A549 (cell line): Measurements from ENCODE around the gene COBL. TPM values are rescaled to one million over a fixed set of nuclear protein-coding genes. Genes with fewer than 3 reads are reported as not detected.
A peak's percentile ranks its signal among the peaks of the same experiment; 100 is the strongest.

Experiments used
- ATAC-seq, 2 experiments: fragments of 200-7000 bp in 1 of 2; fragments of >200 bp in 1 of 2; cut with Nextera tagmentation in 1 of 2; cut with Tn5 transposase in 1 of 2; 3 replicates each; pipeline versions ENCODE4 v1.8.0 to v1.9.1; 2018 to 2020; ENCODE audit warnings: mild to moderate bottlenecking in 1 of 2, moderate library complexity in 1 of 2
- CTCF ChIA-PET: fragments of 300-600 bp; sonication (Branson Sonifier 250); formaldehyde crosslinking; extraction: SDS; loops from one replicate; lab custom pipeline; 2021; ENCODE audit warnings: antibody characterized with exemption, inconsistent platforms; lab: Yijun Ruan, JAX
- POLR2A ChIA-PET: fragments of 350-600 bp; formaldehyde crosslinking; extraction: SDS; loops from one replicate; lab custom pipeline; 2021; ENCODE audit warnings: antibody characterized with exemption, inconsistent platforms; lab: Yijun Ruan, JAX
- DNase-seq, 2 experiments: peaks; one replicate each; pipeline versions ENCODE4 v3.0.0 to v3.0.0-alpha.2; 2011 to 2016; ENCODE audit warnings: low read depth in 1 of 2, low spot score in 1 of 2
- FAIRE-seq: peaks from 2 replicates; lab custom pipeline; 2011; peaks lifted over from hg19 to GRCh38; lab: Jason Lieb, UNC
- H3K27ac ChIP-seq, 2 experiments: fragments of >200 bp; sonication (Bioruptor Twin); formaldehyde crosslinking; 3 replicates each; pipeline ENCODE4 v1.5.1; 2016 to 2017
- H3K4me1 ChIP-seq: fragments of >200 bp; sonication (Bioruptor Twin); formaldehyde crosslinking; 3 replicates; pipeline ENCODE4 v1.6.1; 2016
- H3K4me2 ChIP-seq: fragments of >200 bp; sonication (Bioruptor Twin); formaldehyde crosslinking; 3 replicates; pipeline ENCODE4 v1.6.1; 2016
- H3K4me3 ChIP-seq: fragments of >200 bp; sonication (Bioruptor Twin); formaldehyde crosslinking; 3 replicates; pipeline ENCODE4 v1.5.1; 2016
- H3K9me3 ChIP-seq: fragments of >200 bp; sonication (Bioruptor Twin); formaldehyde crosslinking; 3 replicates; pipeline ENCODE4 v1.6.1; 2016
- CBX2 ChIP-seq: fragments of 200-600 bp; sonication (generic); IDR thresholded peaks from 2 replicates; pipeline ENCODE4 v1.6.1; 2016; ENCODE audit warnings: low read depth, mild to moderate bottlenecking, borderline replicate concordance
- CEBPB ChIP-seq, 2 experiments: fragments of >200 bp in 1 of 2; sonication (Bioruptor Twin) in 1 of 2; formaldehyde crosslinking in 1 of 2; IDR thresholded peaks; 2 replicates each; pipeline ENCODE4 v1.6.1; 2012 to 2016
- CHD4 ChIP-seq: fragments of 200-600 bp; sonication (generic); IDR thresholded peaks from 2 replicates; pipeline ENCODE4 v1.6.1; 2016; ENCODE audit warnings: antibody characterized with exemption, mild to moderate bottlenecking, borderline replicate concordance
- EHF ChIP-seq: fragments of 250-450 bp; sonication (Bioruptor Pico); IDR thresholded peaks from 2 replicates; pipeline ENCODE4 v1.5.0; 2020; ENCODE audit warnings: mild to moderate bottlenecking
- FOSL2 ChIP-seq, 2 experiments: fragments of 450-650 bp in 1 of 2; fragments of >200 bp in 1 of 2; sonication (Bioruptor Twin) in 1 of 2; formaldehyde crosslinking; IDR thresholded peaks; 2 replicates each; pipeline versions ENCODE4 v1.5.0 to v1.6.1; 2016 to 2020; ENCODE audit warnings: mild to moderate bottlenecking in 1 of 2, moderate library complexity in 1 of 2
- FOXS1 ChIP-seq: fragments of 250-450 bp; sonication (Bioruptor Pico); IDR thresholded peaks from 2 replicates; pipeline ENCODE4 v1.5.0; 2020; ENCODE audit warnings: mild to moderate bottlenecking, moderate library complexity
- HOXB13 ChIP-seq: fragments of 250-450 bp; sonication (Bioruptor Pico); IDR thresholded peaks from 2 replicates; pipeline ENCODE4 v1.5.0; 2020; ENCODE audit warnings: low read depth, mild to moderate bottlenecking, moderate library complexity
- HOXB5 ChIP-seq: fragments of 250-450 bp; sonication (Bioruptor Pico); IDR thresholded peaks from 2 replicates; pipeline ENCODE4 v1.5.0; 2020; ENCODE audit warnings: mild to moderate bottlenecking, moderate library complexity
- KDM5A ChIP-seq: fragments of 200-600 bp; sonication (generic); IDR thresholded peaks from 2 replicates; pipeline ENCODE4 v1.6.1; 2016; ENCODE audit warnings: antibody characterized with exemption, mild to moderate bottlenecking
- MAFK ChIP-seq: fragments of 450-650 bp; IDR thresholded peaks from 2 replicates; pipeline ENCODE4 v1.6.1; 2014; ENCODE audit not compliant: partially characterized antibody
- RCOR1 ChIP-seq: fragments of 150-350 bp; IDR thresholded peaks from 2 replicates; pipeline ENCODE4 v1.6.1; 2014; ENCODE audit warnings: antibody characterized with exemption, low read length, low read depth
- TFCP2L1 ChIP-seq: fragments of 250-450 bp; sonication (Bioruptor Pico); IDR thresholded peaks from 2 replicates; pipeline ENCODE4 v1.5.0; 2021; ENCODE audit warnings: mild to moderate bottlenecking
- WGBS: methylation state at CpG from one replicate; pipeline ENCODE4 v1.1.6; 2017; ENCODE audit errors: missing lambda C conversion rate; 5-methylcytosine and 5-hydroxymethylcytosine counted together
- polyA plus RNA-seq, 4 experiments: library from polyadenylated mRNA; depleted of rRNA in 3 of 4; stranded (reverse); fragments of >200 nt; fragmentation: RNase III in 1 of 4; extraction: RNeasy Plus Mini Kit Qiagen cat#74134 plus additional on column Dnase treatment in 1 of 4; gene quantifications; 2 replicates in 3 of 4; 3 replicates in 1 of 4; pipeline ENCODE4 v1.2.3, GENCODE V29; 2011 to 2017
- TF ChIP-seq, protein P1 (sequence below): IDR thresholded peaks from 2 replicates; pipeline ENCODE4 v1.6.1; 2012
- TF ChIP-seq, protein P2 (sequence below): fragments of 250-450 bp; sonication (Bioruptor Pico); IDR thresholded peaks from 2 replicates; pipeline ENCODE4 v1.5.0; 2021; ENCODE audit warnings: mild to moderate bottlenecking, moderate library complexity, borderline replicate concordance
- TF ChIP-seq, protein P3 (sequence below): fragments of 250-450 bp; sonication (Bioruptor Pico); IDR thresholded peaks from 2 replicates; pipeline ENCODE4 v1.5.0; 2020; ENCODE audit warnings: low read depth, mild to moderate bottlenecking, moderate library complexity
- TF ChIP-seq, protein P4 (sequence below): fragments of 450-650 bp; IDR thresholded peaks from 2 replicates; pipeline ENCODE4 v1.6.1; 2014; ENCODE audit warnings: antibody characterized with exemption

Gene COBL
- polyA plus RNA-seq, 2 of the 4 experiments (the other 2 are of a cell fraction), result 1.5 to 7.4 TPM

DNA sequence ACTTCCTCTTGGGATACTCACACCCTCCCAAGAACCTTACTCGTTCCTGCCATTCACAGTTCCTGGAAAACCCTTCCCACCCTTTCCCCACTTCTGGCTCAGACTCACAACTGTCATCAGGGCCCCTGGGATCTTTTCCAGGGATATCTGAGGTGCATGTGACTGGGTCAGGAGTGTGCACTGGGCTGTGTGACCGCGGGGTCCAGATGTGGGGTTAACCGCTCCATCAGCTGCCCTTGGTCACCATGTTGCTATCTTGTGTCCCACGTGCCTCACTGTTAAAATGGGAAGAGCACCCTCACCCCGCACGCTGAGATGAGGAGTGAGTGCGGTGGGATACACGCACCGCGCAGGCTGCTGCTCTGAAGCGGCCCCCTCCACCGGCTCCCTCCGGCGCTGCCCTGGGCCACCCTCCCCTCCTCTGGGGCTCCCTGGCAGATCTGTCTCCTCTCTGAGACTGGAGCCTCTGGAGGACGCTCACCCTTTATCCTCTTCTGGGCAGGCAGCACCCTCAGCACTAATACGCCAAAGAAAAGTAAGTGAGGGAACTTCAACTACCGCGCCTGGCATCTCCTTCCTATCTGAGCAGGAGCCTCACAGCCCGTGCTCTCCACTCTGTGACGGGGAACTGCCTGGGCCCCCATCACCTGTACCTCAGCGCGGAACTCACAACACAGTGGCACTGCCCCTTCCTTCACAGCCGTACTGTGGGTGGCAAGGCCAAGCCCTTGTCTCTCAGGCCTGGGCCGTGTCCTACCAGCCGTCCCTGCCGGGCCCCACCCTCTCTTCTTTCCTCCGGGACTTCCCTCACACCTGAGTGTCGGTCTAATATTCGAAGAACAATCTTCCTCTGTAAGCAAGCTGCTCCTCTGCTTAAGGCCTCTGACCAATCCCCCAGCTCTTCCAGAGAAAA lies 15.6 kb downstream of the COBL start:
- WGBS, result 95% methylated on average over 25 of the region's 30 CpGs
- Histone ChIP-seq H3K4me1 (peaks cover 15% of the 10 kb centered on the region), H3K4me2 (no peak overlapping the region), H3K9me3 (no peaks in the 10 kb centered on the region), H3K4me3 (no peak overlapping the region), H3K27ac (no peak overlapping the region)
- DNase-seq, result no peak
- ChIA-PET CTCF (interaction anchor here (2.2 kb wide), 1 partner anchor 65 kb away, joined by 6 read pairs; no protein-coding TSS in a partner anchor), POLR2A (no interaction called here)
- FAIRE-seq, result no peak
- ATAC-seq, result no peak
- TF ChIP-seq CEBPB (IDR thresholded peaks at IDR 0.05) (no peak), FOSL2 (IDR thresholded peaks at IDR 0.05) (no peak), FOSL2 (CRISPR knock-in tag; IDR thresholded peaks at IDR 0.05) (no peak)
- TF ChIP-seq, protein P1, sequence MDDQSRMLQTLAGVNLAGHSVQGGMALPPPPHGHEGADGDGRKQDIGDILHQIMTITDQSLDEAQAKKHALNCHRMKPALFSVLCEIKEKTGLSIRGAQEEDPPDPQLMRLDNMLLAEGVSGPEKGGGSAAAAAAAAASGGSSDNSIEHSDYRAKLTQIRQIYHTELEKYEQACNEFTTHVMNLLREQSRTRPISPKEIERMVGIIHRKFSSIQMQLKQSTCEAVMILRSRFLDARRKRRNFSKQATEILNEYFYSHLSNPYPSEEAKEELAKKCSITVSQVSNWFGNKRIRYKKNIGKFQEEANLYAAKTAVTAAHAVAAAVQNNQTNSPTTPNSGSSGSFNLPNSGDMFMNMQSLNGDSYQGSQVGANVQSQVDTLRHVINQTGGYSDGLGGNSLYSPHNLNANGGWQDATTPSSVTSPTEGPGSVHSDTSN, result no peak

DNA sequence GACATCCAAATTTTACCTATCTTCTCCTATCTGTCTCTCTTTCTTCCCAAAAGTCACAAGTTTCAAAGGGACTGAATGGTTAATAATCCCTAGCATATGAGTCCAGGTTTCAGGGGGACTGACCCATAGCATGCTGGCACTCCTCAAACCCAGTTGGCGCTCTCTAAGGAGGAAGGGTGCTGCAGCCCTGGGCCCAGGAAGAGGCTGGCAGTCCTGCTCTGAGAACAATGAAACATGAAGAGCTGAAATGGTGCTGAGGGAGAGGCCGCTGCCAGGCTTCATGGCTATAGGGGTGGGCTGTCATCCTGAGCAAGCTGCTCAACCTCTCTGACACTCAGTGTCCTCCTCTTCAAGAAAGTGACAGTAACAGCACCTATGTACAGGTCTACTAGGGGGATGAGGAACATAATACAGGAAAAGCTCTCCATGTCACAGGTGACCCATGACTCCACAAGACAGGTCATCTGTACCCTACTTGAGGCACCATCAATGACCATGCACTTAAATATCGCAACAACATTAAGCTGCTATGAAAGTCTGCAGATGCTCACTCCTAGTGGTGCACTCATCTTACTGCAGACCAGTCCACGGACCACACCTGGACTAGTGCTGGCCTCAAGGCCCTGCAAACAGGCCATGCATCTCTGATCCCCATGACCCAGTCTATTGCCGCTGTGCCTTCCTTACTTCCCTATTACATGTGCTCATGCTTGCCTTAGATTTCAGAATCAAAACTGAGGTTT lies 17.0 kb downstream of the COBL start:
- H3K4me3 ChIP-seq, result no peak overlapping the region
- TF ChIP-seq, protein P2, sequence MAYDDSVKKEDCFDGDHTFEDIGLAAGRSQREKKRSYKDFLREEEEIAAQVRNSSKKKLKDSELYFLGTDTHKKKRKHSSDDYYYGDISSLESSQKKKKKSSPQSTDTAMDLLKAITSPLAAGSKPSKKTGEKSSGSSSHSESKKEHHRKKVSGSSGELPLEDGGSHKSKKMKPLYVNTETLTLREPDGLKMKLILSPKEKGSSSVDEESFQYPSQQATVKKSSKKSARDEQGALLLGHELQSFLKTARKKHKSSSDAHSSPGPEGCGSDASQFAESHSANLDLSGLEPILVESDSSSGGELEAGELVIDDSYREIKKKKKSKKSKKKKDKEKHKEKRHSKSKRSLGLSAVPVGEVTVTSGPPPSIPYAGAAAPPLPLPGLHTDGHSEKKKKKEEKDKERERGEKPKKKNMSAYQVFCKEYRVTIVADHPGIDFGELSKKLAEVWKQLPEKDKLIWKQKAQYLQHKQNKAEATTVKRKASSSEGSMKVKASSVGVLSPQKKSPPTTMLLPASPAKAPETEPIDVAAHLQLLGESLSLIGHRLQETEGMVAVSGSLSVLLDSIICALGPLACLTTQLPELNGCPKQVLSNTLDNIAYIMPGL (CRISPR knock-in tag), result no peak
- TF ChIP-seq EHF, result no peak
- TF ChIP-seq, protein P1, result no peak
- no peak for TF ChIP-seq MAFK
- ATAC-seq (peak; percentile 45 to 73; a peak in 4 of 6 replicates), FAIRE-seq (no peak), DNase-seq (no peak)
- peaks cover 26% of the 10 kb centered on the region for H3K4me1 ChIP-seq
- ChIA-PET POLR2A (no interaction called here), CTCF (interaction anchor here (0.6 to 2.0 kb wide), 2 partner anchors 13 to 74 kb away, joined by 3 to 5 read pairs; no protein-coding TSS in a partner anchor)
- no peak overlapping the region for H3K4me2 ChIP-seq
- no peaks in the 10 kb centered on the region for H3K9me3 ChIP-seq
- H3K27ac ChIP-seq, result no peak overlapping the region
- 91% methylated on average over 4 of the region's 5 CpGs for WGBS

DNA sequence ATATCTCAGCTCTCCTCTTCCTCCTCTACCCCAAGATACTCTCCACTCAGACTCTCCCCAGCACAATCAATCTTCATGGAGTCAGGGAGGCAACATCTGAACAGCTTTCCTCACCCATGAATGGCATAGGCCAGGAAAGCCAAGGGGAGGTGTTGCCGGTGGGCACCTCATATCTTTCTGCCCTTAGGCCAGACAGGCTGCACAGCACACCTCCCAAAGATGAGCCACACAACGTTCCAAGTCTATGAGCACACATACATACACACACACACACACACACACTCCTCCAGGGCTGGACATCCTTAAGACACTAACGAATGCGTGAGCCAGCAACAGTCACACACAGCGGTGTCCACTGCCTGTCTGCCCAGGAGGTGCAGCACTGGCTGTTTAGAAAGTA lies 17.7 kb downstream of the COBL start:
- TF ChIP-seq, protein P3, sequence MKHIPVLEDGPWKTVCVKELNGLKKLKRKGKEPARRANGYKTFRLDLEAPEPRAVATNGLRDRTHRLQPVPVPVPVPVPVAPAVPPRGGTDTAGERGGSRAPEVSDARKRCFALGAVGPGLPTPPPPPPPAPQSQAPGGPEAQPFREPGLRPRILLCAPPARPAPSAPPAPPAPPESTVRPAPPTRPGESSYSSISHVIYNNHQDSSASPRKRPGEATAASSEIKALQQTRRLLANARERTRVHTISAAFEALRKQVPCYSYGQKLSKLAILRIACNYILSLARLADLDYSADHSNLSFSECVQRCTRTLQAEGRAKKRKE (CRISPR knock-in tag), result no peak
- no peak for TF ChIP-seq HOXB5 (CRISPR knock-in tag)
- no peak for TF ChIP-seq CEBPB (IDR thresholded peaks at IDR 0.05)
- TF ChIP-seq, protein P4, sequence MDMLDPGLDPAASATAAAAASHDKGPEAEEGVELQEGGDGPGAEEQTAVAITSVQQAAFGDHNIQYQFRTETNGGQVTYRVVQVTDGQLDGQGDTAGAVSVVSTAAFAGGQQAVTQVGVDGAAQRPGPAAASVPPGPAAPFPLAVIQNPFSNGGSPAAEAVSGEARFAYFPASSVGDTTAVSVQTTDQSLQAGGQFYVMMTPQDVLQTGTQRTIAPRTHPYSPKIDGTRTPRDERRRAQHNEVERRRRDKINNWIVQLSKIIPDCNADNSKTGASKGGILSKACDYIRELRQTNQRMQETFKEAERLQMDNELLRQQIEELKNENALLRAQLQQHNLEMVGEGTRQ, result no peak
- no peak for TF ChIP-seq EHF
- no peak for TF ChIP-seq TFCP2L1
- TF ChIP-seq, protein P1, result no peak
- TF ChIP-seq CHD4, result no peak
- TF ChIP-seq RCOR1, result no peak
- no peak for TF ChIP-seq HOXB13 (CRISPR knock-in tag)
- TF ChIP-seq KDM5A, result no peak
- TF ChIP-seq CBX2, result no peak
- TF ChIP-seq FOXS1 (CRISPR knock-in tag), result no peak
- Histone ChIP-seq H3K4me3 (no peak overlapping the region), H3K4me1 (peaks cover 26% of the 10 kb centered on the region), H3K9me3 (no peaks in the 10 kb centered on the region), H3K4me2 (no peak overlapping the region), H3K27ac (no peak overlapping the region)
- no peak for FAIRE-seq
- DNase-seq, result no peak
- CTCF ChIA-PET, result interaction anchor here (0.6 to 2.0 kb wide), 3 partner anchors 9 to 74 kb away, joined by 3 to 5 read pairs (median 4); no protein-coding TSS in a partner anchor
- WGBS, result 89% methylated on average over 5 of the region's 5 CpGs
- no peak for ATAC-seq
- POLR2A ChIA-PET, result no interaction called here
